ENCODE measurements around the gene LAIR1.

Gene LAIR1

DNA sequence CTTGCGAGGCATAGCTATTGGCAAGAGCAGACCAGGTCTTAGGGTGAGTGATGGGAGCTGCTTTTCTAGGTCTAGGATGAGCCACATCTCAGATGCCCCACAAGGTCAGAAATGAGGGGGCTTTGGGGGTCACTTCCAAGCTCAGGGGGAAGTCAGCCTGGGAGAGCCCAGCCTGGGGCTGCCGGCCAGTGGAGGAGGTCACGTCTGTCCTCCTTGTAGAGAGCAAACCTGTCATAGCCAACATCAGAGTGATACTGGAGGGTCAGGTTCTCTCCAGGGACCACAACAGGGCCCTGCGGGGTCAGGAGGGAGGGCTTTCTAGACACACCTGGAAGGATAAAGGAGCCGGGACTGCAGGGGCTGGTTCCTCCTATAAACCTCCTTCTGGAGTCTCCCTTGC is 54.2 kb downstream of the LAIR1 start:
- no peak overlapping the region for H3K4me3 ChIP-seq (ENCODE audit: low read length in 2 of 2)

DNA sequence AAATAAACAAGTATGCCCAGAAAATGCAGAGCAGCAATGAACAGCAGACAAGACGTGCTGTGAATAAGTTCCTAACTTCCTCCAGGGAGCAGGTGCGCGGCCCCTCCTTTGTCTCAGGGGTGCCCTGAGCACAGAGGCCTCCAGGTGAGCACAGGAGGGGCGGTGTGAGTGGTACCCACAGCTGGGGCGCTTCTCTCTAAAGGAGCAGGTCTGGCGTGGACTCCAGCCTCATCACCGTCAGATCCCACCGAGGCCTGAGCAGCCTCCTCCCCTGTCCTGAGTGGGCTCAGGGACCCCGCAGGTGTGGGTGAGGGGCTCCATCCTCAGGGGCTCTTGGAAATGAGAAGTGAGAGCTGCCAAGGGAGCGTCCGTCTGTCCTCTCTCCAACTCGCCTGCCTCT is 54.9 kb downstream of the LAIR1 start:
- Histone ChIP-seq H3K4me3 (ENCODE audit: low read length in 2 of 2) (no peak overlapping the region), H3K27me3 (ENCODE audit: control insufficient read depth in 2 of 2, insufficient read depth in 2 of 2, low read length in 2 of 2) (no peaks in the 10 kb centered on the region), H3K36me3 (ENCODE audit: control insufficient read depth in 2 of 2, insufficient read depth in 2 of 2, low read length in 2 of 2) (no peaks in the 10 kb centered on the region), H3K4me1 (ENCODE audit: control insufficient read depth in 2 of 2, insufficient read depth in 2 of 2, low read length in 2 of 2) (no peaks in the 10 kb centered on the region), H3K9ac (ENCODE audit: low read depth in 1 of 2, low read length in 2 of 2) (no peak overlapping the region), H3K9me3 (ENCODE audit: control insufficient read depth in 2 of 2, low read length in 2 of 2) (no peaks in the 10 kb centered on the region), H3K27ac (ENCODE audit: low read depth in 2 of 2, low read length in 2 of 2) (no peak overlapping the region)

More for the DNA sequence above, 54.2 kb downstream of the LAIR1 start:
- no peaks in the 10 kb centered on the region for H3K9me3 ChIP-seq (ENCODE audit: control insufficient read depth in 2 of 2, low read length in 2 of 2)
- H3K27ac ChIP-seq (ENCODE audit: low read depth in 2 of 2, low read length in 2 of 2) = no peak overlapping the region
- no peaks in the 10 kb centered on the region for H3K36me3 ChIP-seq (ENCODE audit: control insufficient read depth in 2 of 2, insufficient read depth in 2 of 2, low read length in 2 of 2)
- H3K4me1 ChIP-seq (ENCODE audit: control insufficient read depth in 2 of 2, insufficient read depth in 2 of 2, low read length in 2 of 2) = no peaks in the 10 kb centered on the region
- H3K9ac ChIP-seq (ENCODE audit: low read depth in 1 of 2, low read length in 2 of 2) = no peak overlapping the region
- no peaks in the 10 kb centered on the region for H3K27me3 ChIP-seq (ENCODE audit: control insufficient read depth in 2 of 2, insufficient read depth in 2 of 2, low read length in 2 of 2)

DNA sequence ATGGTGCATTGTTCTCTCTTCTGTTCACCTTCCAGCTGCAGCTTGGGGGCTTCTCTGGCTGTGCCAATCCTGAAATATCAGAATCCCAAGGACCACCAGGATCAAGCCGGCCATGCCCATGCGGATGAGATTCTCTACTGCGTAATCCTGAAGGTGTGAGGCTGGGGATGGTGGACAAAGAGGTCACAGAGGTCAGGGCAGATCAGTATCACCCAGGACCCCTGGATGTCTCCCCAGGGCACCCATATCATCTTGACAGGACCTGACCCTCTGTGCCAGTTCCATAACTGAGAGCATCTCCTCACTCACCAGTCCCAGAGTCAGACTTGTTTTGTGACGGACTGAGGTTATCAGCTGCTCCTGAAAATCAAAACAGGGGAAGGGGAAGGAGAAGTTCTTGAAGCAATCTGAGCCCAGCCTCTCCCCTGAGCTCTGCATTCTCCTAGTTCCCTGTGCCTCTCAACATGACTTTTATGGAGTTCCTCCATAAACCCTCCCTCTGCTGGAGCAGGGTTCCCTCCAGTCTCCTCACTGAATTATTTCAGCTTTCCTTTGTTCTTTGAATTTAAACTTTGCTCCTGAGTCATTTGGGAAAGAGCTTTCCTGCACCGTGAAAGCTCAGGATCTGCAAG is 57.2 kb downstream of the LAIR1 start:
- no peaks in the 10 kb centered on the region for H3K9me3 ChIP-seq (ENCODE audit: control insufficient read depth in 2 of 2, low read length in 2 of 2)
- no peaks in the 10 kb centered on the region for H3K36me3 ChIP-seq (ENCODE audit: control insufficient read depth in 2 of 2, insufficient read depth in 2 of 2, low read length in 2 of 2)
- no peak overlapping the region for H3K9ac ChIP-seq (ENCODE audit: low read depth in 1 of 2, low read length in 2 of 2)
- no peaks in the 10 kb centered on the region for H3K27me3 ChIP-seq (ENCODE audit: control insufficient read depth in 2 of 2, insufficient read depth in 2 of 2, low read length in 2 of 2)
- H3K4me3 ChIP-seq (ENCODE audit: low read length in 2 of 2) = no peak overlapping the region
- no peak overlapping the region for H3K27ac ChIP-seq (ENCODE audit: low read depth in 2 of 2, low read length in 2 of 2)
- H3K4me1 ChIP-seq (ENCODE audit: control insufficient read depth in 2 of 2, insufficient read depth in 2 of 2, low read length in 2 of 2) = no peaks in the 10 kb centered on the region

DNA sequence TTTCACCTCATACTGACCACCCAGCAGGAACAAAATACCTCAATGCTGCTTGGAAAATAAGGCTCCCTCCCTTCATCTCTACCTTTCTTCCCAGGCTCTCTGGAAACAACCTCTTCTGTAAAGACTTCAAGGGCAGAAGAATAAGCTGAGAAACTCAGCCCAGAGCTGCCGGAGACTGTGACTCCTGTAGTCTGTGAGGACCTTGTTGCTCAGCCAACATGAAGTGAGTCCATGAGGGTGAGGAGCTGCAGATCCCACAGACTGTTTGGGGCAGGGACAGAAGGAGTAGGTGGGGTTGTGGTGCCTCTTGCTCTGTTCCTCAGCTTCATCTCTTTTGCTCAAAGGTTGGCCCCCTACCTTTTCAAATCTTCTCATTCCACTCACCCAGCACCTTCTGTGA is 59.6 kb downstream of the LAIR1 start:
- Histone ChIP-seq H3K27me3 (ENCODE audit: control insufficient read depth in 2 of 2, insufficient read depth in 2 of 2, low read length in 2 of 2) (no peaks in the 10 kb centered on the region), H3K27ac (ENCODE audit: low read depth in 2 of 2, low read length in 2 of 2) (no peak overlapping the region), H3K36me3 (ENCODE audit: control insufficient read depth in 2 of 2, insufficient read depth in 2 of 2, low read length in 2 of 2) (no peaks in the 10 kb centered on the region), H3K9ac (ENCODE audit: low read depth in 1 of 2, low read length in 2 of 2) (no peak overlapping the region), H3K9me3 (ENCODE audit: control insufficient read depth in 2 of 2, low read length in 2 of 2) (no peaks in the 10 kb centered on the region), H3K4me3 (ENCODE audit: low read length in 2 of 2) (no peak overlapping the region), H3K4me1 (ENCODE audit: control insufficient read depth in 2 of 2, insufficient read depth in 2 of 2, low read length in 2 of 2) (no peaks in the 10 kb centered on the region)

DNA sequence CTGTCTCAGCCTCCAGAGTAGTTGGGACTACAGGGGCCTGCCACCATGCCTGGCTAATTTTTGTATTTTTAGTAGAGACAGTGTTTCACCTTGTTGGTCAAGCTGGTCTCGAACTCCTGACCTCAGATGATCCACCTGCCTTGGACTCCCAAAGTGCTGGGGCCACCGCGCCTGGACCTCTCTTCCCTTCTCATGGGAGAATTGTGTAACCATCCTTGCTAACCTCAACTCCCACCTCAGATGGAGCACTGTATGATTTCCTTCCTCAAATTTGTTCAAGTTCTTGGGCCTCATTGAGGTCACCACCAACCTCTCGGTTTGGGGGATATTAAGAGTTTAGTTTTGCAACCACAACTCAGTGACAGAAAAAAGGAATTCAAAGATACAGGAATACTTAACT is 62.5 kb downstream of the LAIR1 start:
- Histone ChIP-seq H3K27ac (ENCODE audit: low read depth in 2 of 2, low read length in 2 of 2) (no peak overlapping the region), H3K4me1 (ENCODE audit: control insufficient read depth in 2 of 2, insufficient read depth in 2 of 2, low read length in 2 of 2) (no peaks in the 10 kb centered on the region), H3K9ac (ENCODE audit: low read depth in 1 of 2, low read length in 2 of 2) (no peak overlapping the region), H3K4me3 (ENCODE audit: low read length in 2 of 2) (no peak overlapping the region), H3K9me3 (ENCODE audit: control insufficient read depth in 2 of 2, low read length in 2 of 2) (no peaks in the 10 kb centered on the region), H3K36me3 (ENCODE audit: control insufficient read depth in 2 of 2, insufficient read depth in 2 of 2, low read length in 2 of 2) (no peaks in the 10 kb centered on the region), H3K27me3 (ENCODE audit: control insufficient read depth in 2 of 2, insufficient read depth in 2 of 2, low read length in 2 of 2) (no peaks in the 10 kb centered on the region)

Data from mucosa of rectum (tissue), 2 donors.